Transverse colon (tissue), 4 donors: ENCODE results near the gene C10orf95. TPM values are rescaled to one million over a fixed set of nuclear protein-coding genes. Genes with fewer than 3 reads are reported as not detected.

Source experiments
- DNase-seq: peaks from one replicate; pipeline ENCODE4 v3.0.0-alpha.2; 2019
- H3K27ac ChIP-seq, 4 donors: fragments of 200-600 bp; sonication (generic); 2 replicates each; pipeline ENCODE4 v1.5.1; 2016 to 2018; ENCODE audit warnings: inconsistent platforms in 4 of 4
- H3K27me3 ChIP-seq: fragments of 200-600 bp; sonication (generic); 2 replicates; pipeline ENCODE4 v1.5.1; 2017; ENCODE audit warnings: inconsistent platforms
- H3K36me3 ChIP-seq, 4 donors: fragments of 200-600 bp; sonication (generic); 2 replicates each; pipeline ENCODE4 v1.5.1; 2017 to 2019; ENCODE audit warnings: inconsistent platforms in 4 of 4
- H3K4me1 ChIP-seq, 4 donors: fragments of 200-600 bp; sonication (generic); 2 replicates each; pipeline ENCODE4 v1.5.1; 2017 to 2020; ENCODE audit warnings: inconsistent platforms in 4 of 4
- H3K4me3 ChIP-seq, 4 donors: fragments of 200-600 bp; sonication (generic); 1 replicate in 1 of 4; 2 replicates in 3 of 4; pipeline versions ENCODE4 v1.5.1 to v1.6.1; 2017 to 2019; ENCODE audit warnings: inconsistent platforms in 4 of 4
- H3K9me3 ChIP-seq, 2 donors: fragments of 200-600 bp; sonication (generic); 2 replicates each; pipeline ENCODE4 v1.5.1; 2017 to 2019; ENCODE audit warnings: inconsistent platforms in 2 of 2
- EP300 ChIP-seq: sonication (generic); formaldehyde crosslinking; IDR thresholded peaks from one replicate; pipeline ENCODE4 v1.6.1; 2017; ENCODE audit warnings: antibody characterized with exemption, low read depth
- POLR2A ChIP-seq: fragments of 450-650 bp; IDR thresholded peaks from one replicate; pipeline ENCODE4 v1.6.1; 2016; ENCODE audit warnings: antibody characterized with exemption, mild to moderate bottlenecking, moderate library complexity
- POLR2AphosphoS5 ChIP-seq, 3 donors: sonication (generic); formaldehyde crosslinking; IDR thresholded peaks; one replicate each; pipeline ENCODE4 v1.6.1; 2016; ENCODE audit warnings: antibody characterized with exemption in 3 of 3
- WGBS, 2 donors: methylation state at CpG; one replicate each; pipeline ENCODE4 v1.1.5; 2018; ENCODE audit warnings: low coverage in 1 of 2; 5-methylcytosine and 5-hydroxymethylcytosine counted together
- in situ Hi-C, 4 donors: fragments of 200-750 bp; cut with MboI; loops; one replicate each; pipeline versions ENCODE4 v1.15.0 to v1.15.1; 2017; ENCODE audit warnings: low sequenced_read_pairs in 3 of 4, low pct_ligation_motif_present in 1 of 4, low pct_unique_long_range_greater_than_20kb in 1 of 4
- intact Hi-C: fragments of 100-400 bp; cut with DNase I; formaldehyde crosslinking; loops from one replicate; pipeline ENCODE4 v1.15.1; 2023; ENCODE audit warnings: low total_unique reads
- total RNA-seq, 4 donors: library from RNA; depleted of rRNA; stranded (reverse); fragments of >200 nt; gene quantifications; one replicate each; pipeline ENCODE4 v1.1.0, GENCODE V29; 2016
- TF ChIP-seq, protein P1 (sequence below), 5 experiments: fragments of 200-600 bp in 3 of 5; fragments of 450-650 bp in 2 of 5; sonication (generic) in 3 of 5; IDR thresholded peaks; 1 replicate in 2 of 5; 2 replicates in 3 of 5; pipeline ENCODE4 v1.5.1; 2016 to 2017; ENCODE audit warnings: antibody characterized with exemption in 5 of 5, inconsistent platforms in 3 of 5, mild to moderate bottlenecking in 2 of 5, moderate library complexity in 1 of 5

C10orf95 gene
- total RNA-seq, 4 donors from 2014 or later: 0.48 to 34.4 (median 1.1) TPM

DNA sequence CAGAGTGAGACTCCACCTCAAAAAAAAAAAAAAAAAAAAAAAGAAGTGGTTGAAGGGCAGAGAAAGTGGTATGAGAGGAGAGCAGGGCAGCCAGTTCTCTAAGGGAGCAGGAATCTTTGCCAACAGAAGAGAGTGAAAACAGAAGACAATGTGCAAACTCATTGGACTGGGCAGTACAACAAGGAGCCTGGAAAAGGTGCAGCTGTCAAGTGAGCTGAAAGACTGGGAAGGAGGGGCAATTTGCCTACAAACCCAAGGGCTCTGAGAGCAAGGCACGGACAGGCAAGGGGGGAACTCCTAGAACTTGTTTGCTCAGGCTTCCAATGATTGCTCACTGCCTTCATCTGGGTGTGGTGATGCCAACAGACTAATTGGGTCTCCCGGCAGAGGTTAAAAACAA is 41.6 kb upstream of the C10orf95 start:
- no peaks in the 10 kb centered on the region for H3K9me3 ChIP-seq
- no peak for DNase-seq
- intact Hi-C loops: no loop called here
- WGBS, 2 donors: 25 to 57% methylated on average over 1 to 2 of the region's 2 CpGs
- TF ChIP-seq POLR2AphosphoS5 (IDR thresholded peaks at IDR 0.05): peak in 2 of 3 donors; percentile 50 to 59
- no peak for TF ChIP-seq EP300
- peak overlapping the region in 3 of 4 donors; percentile 47 to 72 (median 70) for H3K27ac ChIP-seq
- H3K36me3 ChIP-seq: peaks cover 0 to 22% (median 13%) of the 10 kb centered on the region in 4 donors
- in situ Hi-C loops: no loop called here
- H3K27me3 ChIP-seq: no peaks in the 10 kb centered on the region
- H3K4me1 ChIP-seq: peaks cover 7 to 45% (median 23%) of the 10 kb centered on the region in 4 donors
- no peak overlapping the region for H3K4me3 ChIP-seq

GRCh38 chr10:102492344-102492939 is 41.1 kb upstream of the C10orf95 start:
- DNase-seq: no peak
- H3K36me3 ChIP-seq: peaks cover 0 to 26% (median 15%) of the 10 kb centered on the region in 4 donors
- H3K4me1 ChIP-seq: peaks cover 7 to 39% (median 21%) of the 10 kb centered on the region in 4 donors
- in situ Hi-C loops (no loop called here), intact Hi-C loops (no loop called here)
- TF ChIP-seq, protein P1, sequence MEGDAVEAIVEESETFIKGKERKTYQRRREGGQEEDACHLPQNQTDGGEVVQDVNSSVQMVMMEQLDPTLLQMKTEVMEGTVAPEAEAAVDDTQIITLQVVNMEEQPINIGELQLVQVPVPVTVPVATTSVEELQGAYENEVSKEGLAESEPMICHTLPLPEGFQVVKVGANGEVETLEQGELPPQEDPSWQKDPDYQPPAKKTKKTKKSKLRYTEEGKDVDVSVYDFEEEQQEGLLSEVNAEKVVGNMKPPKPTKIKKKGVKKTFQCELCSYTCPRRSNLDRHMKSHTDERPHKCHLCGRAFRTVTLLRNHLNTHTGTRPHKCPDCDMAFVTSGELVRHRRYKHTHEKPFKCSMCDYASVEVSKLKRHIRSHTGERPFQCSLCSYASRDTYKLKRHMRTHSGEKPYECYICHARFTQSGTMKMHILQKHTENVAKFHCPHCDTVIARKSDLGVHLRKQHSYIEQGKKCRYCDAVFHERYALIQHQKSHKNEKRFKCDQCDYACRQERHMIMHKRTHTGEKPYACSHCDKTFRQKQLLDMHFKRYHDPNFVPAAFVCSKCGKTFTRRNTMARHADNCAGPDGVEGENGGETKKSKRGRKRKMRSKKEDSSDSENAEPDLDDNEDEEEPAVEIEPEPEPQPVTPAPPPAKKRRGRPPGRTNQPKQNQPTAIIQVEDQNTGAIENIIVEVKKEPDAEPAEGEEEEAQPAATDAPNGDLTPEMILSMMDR (IDR thresholded peaks at IDR 0.05): no peak
- no peak for TF ChIP-seq POLR2AphosphoS5 (IDR thresholded peaks at IDR 0.05)
- TF ChIP-seq POLR2A: no peak
- no peak for TF ChIP-seq EP300
- WGBS, 2 donors: 91 to 100% methylated on average over 2 to 7 of the region's 7 CpGs
- H3K27me3 ChIP-seq: no peaks in the 10 kb centered on the region
- no peaks in the 10 kb centered on the region for H3K9me3 ChIP-seq
- peak overlapping the region in 3 of 4 donors; percentile 47 to 72 (median 70) for H3K27ac ChIP-seq
- H3K4me3 ChIP-seq: no peak overlapping the region

- Histone ChIP-seq H3K27ac (no peak overlapping the region), H3K4me3 (no peak overlapping the region), H3K36me3 (peaks cover 0 to 39% (median 21%) of the 10 kb centered on the region in 4 donors), H3K9me3 (no peaks in the 10 kb centered on the region), H3K4me1 (peaks cover 7 to 27% (median 19%) of the 10 kb centered on the region in 4 donors), H3K27me3 (no peaks in the 10 kb centered on the region)
- no peak for DNase-seq
- no peak for TF ChIP-seq POLR2AphosphoS5 (IDR thresholded peaks at IDR 0.05)
- no peak for TF ChIP-seq EP300
- TF ChIP-seq POLR2A: no peak
- TF ChIP-seq, protein P1 (IDR thresholded peaks at IDR 0.05): no peak
- intact Hi-C loops: no loop called here
- in situ Hi-C loops: no loop called here
- 82 to 100% methylated on average over 4 of the region's 4 CpGs for WGBS, 2 donors
These were observed 39.8 kb upstream of the C10orf95 start for GRCh38 chr10:102491136-102491535.

GRCh38 chr10:102485093-102485784 is 33.9 kb upstream of the C10orf95 start:
- DNase-seq: no peak
- H3K4me3 ChIP-seq: no peak overlapping the region
- intact Hi-C loops: no loop called here
- H3K9me3 ChIP-seq: no peaks in the 10 kb centered on the region
- H3K4me1 ChIP-seq: no peaks in the 10 kb centered on the region
- H3K36me3 ChIP-seq: peaks cover 0 to 91% (median 56%) of the 10 kb centered on the region in 4 donors
- in situ Hi-C loops: no loop called here
- TF ChIP-seq POLR2AphosphoS5 (IDR thresholded peaks at IDR 0.05): no peak
- TF ChIP-seq, protein P1 (IDR thresholded peaks at IDR 0.05): no peak
- H3K27me3 ChIP-seq: no peaks in the 10 kb centered on the region
- H3K27ac ChIP-seq: no peak overlapping the region
- WGBS, 2 donors: 89 to 90% methylated on average over 7 to 18 of the region's 18 CpGs
